GM19324 (cell line): ENCODE results near the gene SUPT20H.
A peak's percentile ranks its signal among the peaks of the same experiment; 100 is the strongest.

Experiments used
- ATAC-seq: cut with Tn5 transposase; IDR thresholded peaks from one replicate; pipeline ENCODE4 v1.9.1; 2021; ENCODE audit warnings: mild to moderate bottlenecking, moderate library complexity; ENCODE audit not compliant: unreplicated experiment, low FRiP score

SUPT20H gene

GRCh38 chr13:37058910-37059847 is at the start of gene SUPT20H:
SUPT20H (minus strand) TSS chr13:37059688; CDS start chr13:37051490, 8,198 bp downstream.
- peak; percentile 99 for ATAC-seq

GRCh38 chr13:37109051-37109678 is 49.7 kb upstream of the SUPT20H start:
- no peak for ATAC-seq

- ATAC-seq: no peak
Observed at GRCh38 chr13:37107868-37108267, 48.4 kb upstream of the SUPT20H start.

DNA sequence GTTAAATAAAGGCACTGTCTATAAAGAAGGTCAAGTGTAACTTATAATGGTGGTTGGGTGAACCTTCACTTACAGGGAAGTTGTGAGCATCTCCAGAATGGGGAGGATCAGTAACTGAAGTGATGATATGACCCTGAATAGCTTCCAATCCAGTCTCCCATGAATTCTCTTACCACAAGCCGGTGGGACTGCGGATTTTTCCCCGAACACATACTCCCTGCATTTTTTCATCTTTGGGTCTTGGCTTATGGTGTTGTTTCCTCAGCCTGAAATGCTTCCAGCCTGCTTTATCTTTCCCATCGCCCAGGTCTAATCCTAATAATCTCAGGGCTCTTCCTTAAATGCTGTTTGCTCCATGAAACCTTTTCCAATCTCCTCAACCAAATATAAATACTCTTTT is 48.0 kb upstream of the SUPT20H start:
- no peak for ATAC-seq

- ATAC-seq: no peak
Observed at GRCh38 chr13:37106642-37107041, 47.2 kb upstream of the SUPT20H start.

GRCh38 chr13:37105251-37105714 is 45.8 kb upstream of the SUPT20H start, which contains the start of gene CSNK1A1L:
CSNK1A1L (minus strand) TSS chr13:37105664; CDS start chr13:37105256, 408 bp downstream.
- no peak for ATAC-seq

DNA sequence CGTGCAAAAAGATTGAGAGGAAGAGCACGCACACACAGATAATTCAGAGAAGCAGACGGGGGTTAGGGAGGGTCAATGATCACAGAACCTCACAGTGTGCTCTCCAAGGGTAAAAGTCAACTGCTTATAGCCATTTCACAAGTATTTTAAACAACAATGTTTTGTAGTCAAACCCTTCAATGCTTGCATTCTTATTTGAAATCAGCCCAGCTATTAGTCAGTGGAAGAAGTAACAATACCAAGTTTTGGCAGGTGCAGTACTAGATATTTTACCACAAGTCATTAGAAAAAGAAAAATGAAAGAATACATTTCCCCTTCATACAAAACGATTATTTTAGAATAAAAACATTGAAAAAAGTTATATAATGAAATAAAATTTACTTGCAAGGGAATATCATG is 43.4 kb upstream of the SUPT20H start:
- no peak for ATAC-seq

GRCh38 chr13:37101201-37101600 is 41.7 kb upstream of the SUPT20H start:
- no peak for ATAC-seq

DNA sequence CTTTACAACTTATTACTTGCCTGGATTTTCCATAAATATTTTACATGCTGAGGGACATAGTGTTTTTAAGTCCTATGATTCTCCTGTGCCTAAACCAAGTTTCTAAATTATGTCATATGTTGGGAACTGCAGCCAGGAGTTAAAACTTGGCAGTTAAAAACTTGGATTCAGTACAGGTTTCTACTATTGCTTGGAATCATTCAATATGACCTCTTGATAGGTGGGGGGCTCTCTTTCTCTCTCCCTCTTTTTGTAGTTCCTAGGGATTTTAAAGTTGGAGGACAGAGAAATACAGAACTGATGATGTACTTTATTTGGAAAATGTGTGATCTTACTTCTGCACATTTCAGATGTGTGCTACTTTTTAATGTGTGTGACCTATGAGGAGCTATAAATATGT is 41.2 kb upstream of the SUPT20H start:
- no peak for ATAC-seq

- no peak for ATAC-seq
Observed at GRCh38 chr13:37097076-37097475, 37.6 kb upstream of the SUPT20H start.

DNA sequence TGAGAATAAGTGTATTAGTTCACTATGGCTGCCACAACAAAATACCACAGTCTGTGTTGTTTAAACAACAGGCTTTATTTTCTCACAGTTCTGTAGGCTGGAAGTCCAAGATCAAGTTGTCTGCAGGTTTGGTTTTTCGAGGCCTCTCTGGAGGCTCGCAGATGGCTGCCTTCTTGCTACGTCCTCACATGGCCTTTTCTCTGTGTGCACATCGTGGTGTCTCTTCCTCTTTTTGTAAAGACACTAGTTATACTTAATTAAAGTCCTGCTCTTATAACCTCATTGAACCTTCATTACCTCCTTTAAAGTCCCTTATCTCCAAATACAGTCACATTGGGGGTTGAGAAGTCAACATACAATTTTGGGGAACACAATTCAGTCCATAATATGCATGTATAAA is 35.4 kb upstream of the SUPT20H start:
- no peak for ATAC-seq

GRCh38 chr13:37094099-37094498 is 34.6 kb upstream of the SUPT20H start:
- no peak for ATAC-seq

GRCh38 chr13:37091835-37092234 is 32.3 kb upstream of the SUPT20H start:
- ATAC-seq: no peak

- ATAC-seq: no peak
Observed at GRCh38 chr13:37090912-37091311, 31.4 kb upstream of the SUPT20H start.

GRCh38 chr13:37089495-37089894 is 30.0 kb upstream of the SUPT20H start:
- ATAC-seq: no peak

- no peak for ATAC-seq
Observed at GRCh38 chr13:37087486-37087885, 28.0 kb upstream of the SUPT20H start.

- ATAC-seq: no peak
Observed at GRCh38 chr13:37085606-37086005, 26.1 kb upstream of the SUPT20H start.

GRCh38 chr13:37076818-37077217 is 17.3 kb upstream of the SUPT20H start:
- ATAC-seq: no peak

DNA sequence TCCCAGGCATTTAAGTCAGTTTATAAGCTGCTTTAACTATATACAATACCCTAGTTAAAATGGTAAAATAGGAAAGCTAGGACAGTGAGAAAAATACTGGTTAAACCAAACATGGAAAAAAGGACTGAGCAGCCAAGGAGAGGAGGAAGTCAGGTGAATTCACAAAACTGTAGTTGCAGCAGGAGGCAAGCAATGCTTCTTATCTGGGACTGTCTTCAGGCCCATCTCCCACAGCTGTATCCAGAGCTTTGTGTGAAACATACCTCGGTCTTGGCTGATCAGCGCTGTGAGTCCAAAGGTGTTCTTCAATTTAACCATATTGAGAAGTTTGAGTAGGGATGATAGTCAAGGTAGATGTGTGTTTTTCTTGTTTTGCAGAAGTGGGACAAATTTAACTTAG is 15.7 kb upstream of the SUPT20H start:
- ATAC-seq: no peak

DNA sequence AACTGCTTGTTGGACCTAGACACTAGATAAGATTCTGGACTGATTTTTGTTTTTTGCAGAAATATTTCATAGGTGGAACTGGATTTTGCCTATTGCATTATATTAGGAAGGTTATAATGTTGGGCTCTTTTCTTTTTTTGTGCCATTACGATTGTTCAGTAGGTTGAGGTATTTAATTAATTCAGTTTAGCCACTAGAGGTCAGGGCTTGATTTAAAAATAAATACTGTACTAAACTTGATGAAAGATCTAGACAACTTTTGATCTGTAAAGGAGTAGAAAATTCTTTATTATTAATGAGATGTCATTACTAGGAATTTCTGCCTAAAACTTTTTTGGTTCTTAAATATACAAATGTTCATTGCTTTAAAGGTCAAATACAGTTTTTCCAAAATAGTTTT is 15.2 kb upstream of the SUPT20H start:
- ATAC-seq: no peak

DNA sequence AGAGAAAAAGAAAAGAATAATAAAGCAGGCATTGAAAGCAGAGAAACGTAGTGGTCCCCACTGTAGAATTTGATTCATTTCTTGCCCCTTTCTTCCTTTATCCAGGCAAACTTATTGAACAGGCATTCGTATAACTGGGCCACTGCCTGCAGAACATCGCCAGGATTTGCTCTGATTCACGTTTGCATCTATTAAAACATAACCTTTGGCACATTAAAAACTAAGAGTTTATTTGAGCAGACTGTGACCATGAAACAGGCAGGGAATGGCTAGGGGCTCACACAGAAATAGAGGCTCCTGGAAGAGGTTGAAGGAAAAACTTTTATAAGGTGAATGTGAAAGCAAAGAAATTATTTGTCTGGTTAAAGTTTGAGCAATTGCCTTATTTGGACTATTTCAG is 12.5 kb upstream of the SUPT20H start:
- no peak for ATAC-seq

GRCh38 chr13:37070956-37071355 is 11.5 kb upstream of the SUPT20H start:
- no peak for ATAC-seq
